ENCODE data around the gene DCTN3.

DNA sequence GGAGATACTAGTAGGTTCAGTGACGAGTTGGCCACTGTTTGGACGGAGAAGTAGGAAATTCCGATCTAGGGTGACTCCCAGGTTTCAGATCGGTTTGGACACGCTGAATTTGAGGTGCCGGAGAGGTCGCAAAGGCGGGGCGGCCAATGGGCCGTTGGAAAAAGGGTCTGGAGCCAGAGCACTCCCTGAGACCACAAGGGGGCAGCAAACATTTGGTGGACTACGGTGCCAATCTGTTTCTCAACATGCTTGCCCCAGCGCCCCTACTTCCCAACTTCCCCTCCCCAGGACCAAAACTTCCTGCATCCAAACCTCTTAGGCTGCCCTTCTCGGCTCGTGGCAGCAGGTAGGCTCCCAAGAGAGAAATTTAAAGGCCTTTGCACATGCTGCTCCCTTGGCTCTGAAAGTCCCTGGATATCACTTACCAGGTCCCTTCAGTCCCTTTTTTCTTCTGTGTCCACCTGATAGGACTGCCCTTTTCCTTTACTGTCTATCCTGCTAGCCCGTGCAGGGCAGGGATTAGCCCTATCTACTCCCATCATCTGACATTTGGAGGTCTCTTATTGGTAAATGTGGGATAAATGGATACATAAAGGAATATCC is 7.4 kb downstream of the DCTN3 start:
- TF ChIP-seq CTCF (conservative IDR thresholded peaks at IDR 0.05; ENCODE audit: low read length) (peak; percentile 84), EZH2phosphoT487 (IDR thresholded peaks at IDR 0.05; ENCODE audit: borderline replicate concordance) (no peak)
